HepG2 (cell line): ENCODE data around the gene CCDC57. TPM values are rescaled to one million over a fixed set of nuclear protein-coding genes. Genes with fewer than 3 reads are reported as not detected.

Experiments
- FOXK1 ChIP-seq: sonication (generic); formaldehyde crosslinking; IDR thresholded peaks from 2 replicates; pipeline ENCODE4 v1.4.0; 2020; ENCODE audit warnings: low read depth, missing genetic modification reagents, borderline replicate concordance
- HES4 ChIP-seq: sonication (generic); formaldehyde crosslinking; IDR thresholded peaks from 2 replicates; pipeline ENCODE4 v1.9.0; 2021; ENCODE audit warnings: mild to moderate bottlenecking, missing genetic modification reagents, borderline replicate concordance
- HNF4G ChIP-seq, 2 experiments: sonication (generic) in 1 of 2; formaldehyde crosslinking in 1 of 2; IDR thresholded peaks; 2 replicates each; pipeline versions ENCODE4 v1.4.0 to v1.6.1; 2011 to 2020; ENCODE audit warnings: borderline replicate concordance in 2 of 2, low read depth in 2 of 2, mild to moderate bottlenecking in 2 of 2, low read length in 1 of 2, missing genetic modification reagents in 1 of 2, moderate library complexity in 1 of 2
- HOXA7 ChIP-seq: sonication (generic); formaldehyde crosslinking; IDR thresholded peaks from 2 replicates; pipeline ENCODE4 v1.8.1; 2022; ENCODE audit warnings: mild to moderate bottlenecking, missing genetic modification reagents, moderate library complexity
- MLLT10 ChIP-seq: sonication (generic); formaldehyde crosslinking; IDR thresholded peaks from 2 replicates; pipeline ENCODE4 v1.4.0; 2020; ENCODE audit warnings: missing genetic modification reagents
- MTF1 ChIP-seq: sonication (generic); formaldehyde crosslinking; IDR thresholded peaks from 2 replicates; pipeline ENCODE4 v1.5.0; 2020; ENCODE audit warnings: missing genetic modification reagents
- NONO ChIP-seq, 2 experiments: fragments of 450-650 bp in 1 of 2; sonication (generic) in 1 of 2; formaldehyde crosslinking in 1 of 2; IDR thresholded peaks in 1 of 2; conservative IDR thresholded peaks in 1 of 2; 2 replicates each; pipeline versions ENCODE4 v1.6.1 to v1.8.0; 2017 to 2022; ENCODE audit warnings: mild to moderate bottlenecking in 1 of 2, missing genetic modification reagents in 1 of 2, moderate library complexity in 1 of 2
- NR2C2 ChIP-seq: sonication (generic); formaldehyde crosslinking; IDR thresholded peaks from 2 replicates; pipeline ENCODE4 v1.4.0; 2020; ENCODE audit warnings: missing genetic modification reagents, mild to moderate bottlenecking, moderate library complexity, borderline replicate concordance
- SRSF1 ChIP-seq: fragments of 200-400 bp; formaldehyde crosslinking; optimal IDR thresholded peaks from 2 replicates; pipeline ENCODE3; 2017; ENCODE audit warnings: mild to moderate bottlenecking, low read depth, low read length, moderate library complexity
- THAP7 ChIP-seq: sonication (generic); formaldehyde crosslinking; IDR thresholded peaks from 2 replicates; pipeline ENCODE4 v1.8.1; 2023; ENCODE audit warnings: mild to moderate bottlenecking, missing genetic modification reagents
- TMF1 ChIP-seq: sonication (generic); formaldehyde crosslinking; IDR thresholded peaks from 2 replicates; pipeline ENCODE4 v1.8.1; 2022; ENCODE audit warnings: low read depth, missing genetic modification reagents
- TP53 ChIP-seq: sonication (generic); formaldehyde crosslinking; conservative IDR thresholded peaks from 2 replicates; pipeline ENCODE4 v1.4.0; 2020; ENCODE audit warnings: missing genetic modification reagents
- ZBTB1 ChIP-seq: sonication (generic); formaldehyde crosslinking; IDR thresholded peaks from 2 replicates; pipeline ENCODE4 v1.4.0; 2020; ENCODE audit warnings: missing genetic modification reagents, borderline replicate concordance
- ZNF317 ChIP-seq: sonication (generic); formaldehyde crosslinking; IDR thresholded peaks from 2 replicates; pipeline ENCODE4 v1.5.0; 2020; ENCODE audit warnings: mild to moderate bottlenecking, missing genetic modification reagents
- ZNF326 ChIP-seq: sonication (generic); formaldehyde crosslinking; IDR thresholded peaks from 2 replicates; pipeline ENCODE4 v1.4.0; 2020; ENCODE audit warnings: missing genetic modification reagents, borderline replicate concordance
- ZNF670 ChIP-seq: sonication (generic); formaldehyde crosslinking; IDR thresholded peaks from 2 replicates; pipeline ENCODE4 v1.8.0; 2022; ENCODE audit warnings: mild to moderate bottlenecking, missing genetic modification reagents, borderline replicate concordance
- ZNF740 ChIP-seq: sonication (generic); formaldehyde crosslinking; IDR thresholded peaks from 2 replicates; pipeline ENCODE4 v1.4.0; 2020; ENCODE audit warnings: missing genetic modification reagents
- polyA plus RNA-seq, 8 experiments: library from polyadenylated mRNA; depleted of rRNA in 3 of 8; stranded (reverse) in 7 of 8; unstranded in 1 of 8; fragments of >200 nt; fragmentation: Illumina TruSeq in 4 of 8; extraction: Trizol in 4 of 8; gene quantifications; 2 replicates each; pipeline versions ENCODE4 v1.2.1 to v1.2.3, GENCODE V29; 2011 to 2016; ENCODE audit warnings: low read depth in 4 of 8, missing spikeins in 1 of 8, mixed read lengths in 1 of 8; ENCODE audit not compliant: insufficient read depth in 1 of 8
- total RNA-seq, 5 experiments: library from RNA; depleted of rRNA; stranded (reverse); fragments of >200 nt; fragmentation: Illumina TruSeq; extraction: Trizol; gene quantifications; 2 replicates each; pipeline ENCODE4 v1.2.3, GENCODE V29; 2016; ENCODE audit warnings: low read depth in 1 of 5
- TF ChIP-seq, protein P1 (sequence below): sonication (generic); formaldehyde crosslinking; IDR thresholded peaks from 2 replicates; pipeline ENCODE4 v1.4.0; 2020; ENCODE audit warnings: mild to moderate bottlenecking, missing genetic modification reagents
- TF ChIP-seq, protein P2 (sequence below): sonication (generic); formaldehyde crosslinking; IDR thresholded peaks from 2 replicates; pipeline ENCODE4 v1.9.0; 2022; ENCODE audit warnings: low read depth, missing genetic modification reagents
- TF ChIP-seq, protein P3 (sequence below): sonication (generic); formaldehyde crosslinking; IDR thresholded peaks from 2 replicates; pipeline ENCODE4 v1.8.0; 2022; ENCODE audit warnings: missing genetic modification reagents, mild to moderate bottlenecking, inconsistent platforms, borderline replicate concordance

CCDC57 gene
- total and polyA plus RNA-seq, 2 of the 13 experiments (the other 11 are each of a cell fraction or from before 2014, with no cell fraction given), result 59.3 to 59.9 TPM

GRCh38 chr17:82229698-82230608, 17.3 kb upstream of the CCDC57 start (continued):
- TF ChIP-seq, protein P1, sequence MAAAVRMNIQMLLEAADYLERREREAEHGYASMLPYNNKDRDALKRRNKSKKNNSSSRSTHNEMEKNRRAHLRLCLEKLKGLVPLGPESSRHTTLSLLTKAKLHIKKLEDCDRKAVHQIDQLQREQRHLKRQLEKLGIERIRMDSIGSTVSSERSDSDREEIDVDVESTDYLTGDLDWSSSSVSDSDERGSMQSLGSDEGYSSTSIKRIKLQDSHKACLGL (CRISPR knock-in tag), result no peak; the same call in 1 of the 2 replicates
- TF ChIP-seq MLLT10 (CRISPR knock-in tag), result no peak
- TF ChIP-seq HES4 (CRISPR knock-in tag), result peak; percentile 41
- TF ChIP-seq HNF4G (IDR thresholded peaks at IDR 0.05; ENCODE audit: borderline replicate concordance, low read depth, low read length), result peak; percentile 3; the same call in 1 of the 2 replicates
- no peak for TF ChIP-seq HNF4G (CRISPR knock-in tag; IDR thresholded peaks at IDR 0.05; ENCODE audit: borderline replicate concordance, low read depth)
- no peak for TF ChIP-seq ZNF670 (CRISPR knock-in tag)
- no peak for TF ChIP-seq ZNF326 (CRISPR knock-in tag)
- 0 out of 2 replicates have a peak, but pooled peaks have one; percentile 7 for TF ChIP-seq FOXK1 (CRISPR knock-in tag)
- no peak for TF ChIP-seq THAP7
- peak; percentile 64 for TF ChIP-seq ZNF740 (CRISPR knock-in tag)
- TF ChIP-seq, protein P2, sequence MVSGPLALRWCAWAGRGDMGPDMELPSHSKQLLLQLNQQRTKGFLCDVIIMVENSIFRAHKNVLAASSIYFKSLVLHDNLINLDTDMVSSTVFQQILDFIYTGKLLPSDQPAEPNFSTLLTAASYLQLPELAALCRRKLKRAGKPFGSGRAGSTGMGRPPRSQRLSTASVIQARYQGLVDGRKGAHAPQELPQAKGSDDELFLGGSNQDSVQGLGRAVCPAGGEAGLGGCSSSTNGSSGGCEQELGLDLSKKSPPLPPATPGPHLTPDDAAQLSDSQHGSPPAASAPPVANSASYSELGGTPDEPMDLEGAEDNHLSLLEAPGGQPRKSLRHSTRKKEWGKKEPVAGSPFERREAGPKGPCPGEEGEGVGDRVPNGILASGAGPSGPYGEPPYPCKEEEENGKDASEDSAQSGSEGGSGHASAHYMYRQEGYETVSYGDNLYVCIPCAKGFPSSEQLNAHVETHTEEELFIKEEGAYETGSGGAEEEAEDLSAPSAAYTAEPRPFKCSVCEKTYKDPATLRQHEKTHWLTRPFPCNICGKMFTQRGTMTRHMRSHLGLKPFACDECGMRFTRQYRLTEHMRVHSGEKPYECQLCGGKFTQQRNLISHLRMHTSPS (CRISPR knock-in tag), result no peak
- peak; percentile 74 for TF ChIP-seq SRSF1
- TF ChIP-seq MTF1 (CRISPR knock-in tag), result no peak; the same call in 1 of the 2 replicates
- no peak for TF ChIP-seq TMF1 (CRISPR knock-in tag)
- TF ChIP-seq ZNF317, result 0 out of 2 replicates have a peak, but pooled peaks have one; percentile 16
- no peak for TF ChIP-seq TP53 (CRISPR knock-in tag)
- TF ChIP-seq, protein P3, sequence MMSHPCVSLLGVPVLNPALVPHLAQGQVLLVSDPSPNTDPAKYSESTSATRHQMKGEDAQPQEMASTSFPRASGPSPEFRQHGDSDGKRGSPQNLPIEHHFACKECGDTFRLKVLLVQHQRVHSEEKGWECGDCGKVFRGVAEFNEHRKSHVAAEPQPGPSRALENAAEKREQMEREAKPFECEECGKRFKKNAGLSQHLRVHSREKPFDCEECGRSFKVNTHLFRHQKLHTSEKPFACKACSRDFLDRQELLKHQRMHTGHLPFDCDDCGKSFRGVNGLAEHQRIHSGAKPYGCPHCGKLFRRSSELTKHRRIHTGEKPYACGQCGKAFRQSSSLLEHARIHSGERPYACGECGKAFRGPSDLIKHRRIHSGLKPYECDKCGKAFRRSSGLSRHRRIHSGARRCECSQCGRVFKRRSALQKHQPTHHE, result 0 out of 2 replicates have a peak, but pooled peaks have one; percentile 1
- TF ChIP-seq NONO (IDR thresholded peaks at IDR 0.05), result no peak
- TF ChIP-seq NONO (CRISPR knock-in tag; conservative IDR thresholded peaks at IDR 0.05), result peak; percentile 80
- TF ChIP-seq ZBTB1 (CRISPR knock-in tag), result no peak
- no peak for TF ChIP-seq HOXA7 (CRISPR knock-in tag)
- no peak; the same call in 1 of the 2 replicates for TF ChIP-seq NR2C2 (CRISPR knock-in tag)
